GM21825 (cell line): ENCODE measurements around the gene COL5A1.
"Not testable (repeated sequence)": the region's sequence is repeated elsewhere in the genome, so short reads cannot be mapped to it uniquely, and the experiment has no call there.

Experiments used
- ATAC-seq: cut with Tn5 transposase; IDR thresholded peaks from one replicate; pipeline ENCODE4 v1.9.1; 2021; ENCODE audit warnings: mild to moderate bottlenecking, moderate library complexity; ENCODE audit not compliant: unreplicated experiment

Gene COL5A1

DNA sequence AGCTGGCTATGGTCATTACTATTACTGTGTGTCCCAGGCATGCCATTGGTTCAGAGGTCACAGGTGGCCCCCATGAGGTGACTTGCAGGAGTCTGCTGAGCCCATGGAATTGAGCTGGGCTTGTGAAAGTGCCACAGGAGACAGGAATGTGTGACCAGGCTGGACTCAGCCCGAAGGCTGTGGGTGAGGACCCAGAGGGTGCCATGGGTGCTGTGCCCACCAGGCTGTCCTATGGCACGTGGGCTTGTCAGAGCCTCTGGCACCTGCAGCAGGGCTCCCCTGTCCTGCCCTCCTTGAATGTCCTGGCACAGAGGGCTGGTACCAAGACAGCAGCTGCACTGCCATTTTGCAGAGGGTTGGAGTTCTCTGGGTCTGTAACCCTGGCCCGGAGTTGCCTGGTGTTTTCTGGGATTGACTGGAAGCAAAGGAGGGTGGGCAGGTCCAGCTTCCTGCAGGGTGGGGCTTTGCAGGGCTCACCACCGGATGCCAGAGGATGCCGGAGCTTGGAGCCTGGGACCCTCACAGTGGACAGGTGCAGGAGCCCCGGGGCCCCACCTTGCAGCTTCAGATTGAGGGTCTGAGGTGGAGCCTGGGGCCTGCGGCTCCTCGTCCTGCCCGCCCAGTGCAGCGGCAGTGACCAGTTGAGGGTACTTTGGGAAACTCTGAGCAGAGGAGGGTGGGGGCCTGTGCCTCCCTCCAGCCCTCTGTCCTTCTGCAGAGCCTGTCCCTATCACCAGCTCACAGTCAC lies 14.2 kb downstream of the COL5A1 start:
- ATAC-seq = no peak

DNA sequence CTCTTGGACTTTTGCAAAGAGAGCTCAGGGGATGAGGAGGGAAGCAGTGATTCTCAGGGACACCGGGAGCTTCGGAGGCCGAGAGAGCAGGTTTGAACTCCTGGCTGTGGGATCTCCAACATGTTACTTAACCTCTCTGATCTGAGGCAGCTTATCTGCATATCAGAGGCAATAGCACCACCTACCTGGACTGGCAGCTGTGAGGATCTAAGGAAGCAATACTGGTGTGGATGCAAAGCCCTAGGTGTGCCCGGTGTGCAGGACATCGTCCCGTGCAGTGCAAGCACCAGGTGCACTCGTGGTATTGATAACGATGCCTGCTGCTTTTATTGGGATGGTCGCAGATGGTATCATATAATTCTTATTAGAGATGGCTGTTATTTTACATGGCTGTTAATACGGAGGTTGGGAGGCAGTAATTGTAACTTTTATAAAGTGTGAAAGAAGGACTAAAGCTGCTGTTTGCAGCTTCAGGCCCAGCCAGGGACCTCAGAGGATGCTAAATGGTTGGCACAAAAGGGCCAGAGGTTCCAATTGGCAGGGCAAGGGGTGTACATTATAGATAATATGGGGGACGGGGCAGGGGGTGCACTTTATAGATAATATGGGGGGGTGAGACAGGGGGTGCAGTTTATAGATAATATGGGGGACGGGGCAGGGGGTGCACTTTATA lies 14.9 kb downstream of the COL5A1 start:
- no peak for ATAC-seq

DNA sequence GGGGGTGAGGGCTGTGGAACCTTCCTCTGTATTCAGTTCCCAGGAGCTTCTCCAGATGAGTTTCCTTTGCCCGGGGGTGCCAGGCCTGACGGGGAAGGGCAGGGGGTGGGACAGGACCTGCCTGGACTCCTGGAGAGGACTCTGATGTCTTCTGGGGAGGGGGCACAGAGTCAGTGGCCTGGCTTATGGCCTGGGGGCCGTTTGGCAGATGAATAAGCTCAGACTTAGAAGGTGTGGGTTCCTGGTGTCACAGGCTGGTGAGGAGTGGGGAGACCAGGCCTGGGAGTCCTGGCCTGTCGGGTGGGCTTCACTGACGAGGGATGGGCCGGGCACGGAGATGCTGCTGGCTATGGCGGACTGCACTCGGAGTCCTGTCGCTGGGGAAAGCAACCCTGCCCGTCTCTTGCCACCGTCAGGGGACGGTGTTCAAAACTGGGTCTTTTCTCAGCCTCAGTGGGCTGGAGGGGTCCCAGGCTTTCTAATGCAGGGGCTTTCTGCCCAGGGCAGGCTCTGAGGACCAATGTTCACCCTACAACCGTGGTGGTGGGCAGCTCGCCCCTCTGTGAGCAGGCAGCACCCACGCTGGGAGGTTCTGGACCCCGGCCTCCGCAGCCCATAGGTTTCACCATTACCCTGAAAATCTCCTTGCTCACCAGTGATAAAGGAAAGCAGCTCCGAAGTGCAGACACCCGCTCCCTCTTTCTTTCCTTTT lies 16.2 kb downstream of the COL5A1 start:
- ATAC-seq = no peak

DNA sequence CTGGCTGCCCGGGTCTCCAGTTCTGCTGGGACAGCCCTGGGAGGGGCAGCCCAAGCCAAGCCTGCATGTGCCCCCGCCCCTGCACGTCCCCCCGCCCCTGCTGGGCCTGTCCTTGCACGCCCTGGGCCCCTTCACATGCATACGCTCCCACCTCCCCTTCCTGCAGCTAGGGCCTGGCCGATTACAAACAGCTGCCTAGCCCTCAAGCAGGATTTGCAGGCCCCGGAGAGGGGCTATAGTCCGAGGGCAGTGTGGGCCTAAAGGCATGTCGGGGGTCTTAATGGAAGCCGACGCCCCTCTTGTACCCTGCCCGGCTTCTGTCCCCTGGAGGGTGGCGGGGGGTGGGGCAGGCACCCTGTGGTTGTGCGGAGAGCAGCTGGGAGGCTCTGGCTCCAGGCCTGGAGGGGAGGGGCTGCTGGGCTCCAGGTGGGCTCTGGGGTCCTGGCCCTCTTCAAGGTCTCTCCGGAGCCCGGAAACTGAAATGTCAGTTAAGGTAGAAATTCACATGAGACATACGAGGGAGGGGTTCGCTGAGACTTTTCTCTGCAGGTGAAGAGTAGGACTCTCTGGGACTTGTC lies 16.9 kb downstream of the COL5A1 start:
- no peak for ATAC-seq

DNA sequence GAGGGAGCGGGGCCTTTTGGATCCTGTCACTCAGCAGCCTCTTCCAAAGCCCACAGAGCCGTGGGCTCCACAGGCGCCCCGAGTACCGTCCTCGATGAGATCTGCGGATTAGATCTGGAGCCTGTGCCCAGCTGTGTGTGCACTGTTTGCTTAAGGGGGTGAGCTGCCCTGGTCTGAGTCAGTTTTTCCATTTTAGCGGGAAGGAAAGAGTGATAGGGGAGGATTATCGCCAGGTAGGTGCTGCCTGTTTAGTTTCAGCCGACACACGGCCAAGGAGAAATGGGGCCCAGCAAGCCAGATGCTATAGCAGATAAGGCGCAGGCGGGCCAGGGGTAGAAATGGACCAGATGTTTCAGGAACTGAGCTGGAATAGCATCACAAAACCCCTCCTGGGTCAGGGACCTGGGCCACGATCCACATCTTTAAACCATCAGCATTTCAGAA lies 18.1 kb downstream of the COL5A1 start:
- ATAC-seq = no peak

DNA sequence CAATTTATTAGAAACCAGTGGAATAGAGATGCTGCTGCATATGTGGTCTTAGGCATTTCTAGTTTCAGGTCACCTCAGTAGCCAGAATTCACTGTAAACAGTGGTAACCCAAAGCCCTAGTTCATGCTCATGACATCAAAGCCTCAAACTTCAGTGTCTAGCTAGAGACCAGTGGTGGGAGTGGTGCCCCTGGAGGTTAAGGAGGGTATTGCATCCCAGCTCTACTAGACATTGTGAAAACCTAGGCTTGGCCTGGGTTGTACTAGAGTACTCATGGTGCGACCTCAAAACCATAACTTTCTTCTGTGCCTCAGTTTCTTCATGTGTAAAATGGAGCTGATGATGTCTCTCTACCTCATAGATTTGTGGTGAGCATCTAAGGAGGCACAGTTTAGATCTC lies 18.8 kb downstream of the COL5A1 start:
- no peak for ATAC-seq

DNA sequence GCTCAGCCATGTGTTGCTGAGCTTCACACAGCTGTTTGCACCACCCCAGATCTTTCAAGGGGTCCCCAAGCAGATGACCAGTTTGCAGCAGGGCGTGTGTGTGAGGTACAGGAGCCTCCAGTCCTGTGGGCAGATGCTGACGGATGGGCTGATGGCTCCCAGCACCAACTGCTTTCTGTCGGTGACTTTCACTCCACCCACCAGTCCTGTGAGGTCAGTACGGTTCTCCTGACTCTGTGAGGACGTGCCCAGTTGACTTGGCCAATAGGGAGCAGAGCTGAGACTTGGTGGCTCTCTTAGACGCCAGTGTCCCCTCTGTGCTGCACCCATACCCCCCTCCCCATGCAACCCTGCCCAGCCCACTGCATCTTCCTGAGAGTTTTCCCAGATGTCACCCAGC lies 19.7 kb downstream of the COL5A1 start:
- ATAC-seq = no peak

DNA sequence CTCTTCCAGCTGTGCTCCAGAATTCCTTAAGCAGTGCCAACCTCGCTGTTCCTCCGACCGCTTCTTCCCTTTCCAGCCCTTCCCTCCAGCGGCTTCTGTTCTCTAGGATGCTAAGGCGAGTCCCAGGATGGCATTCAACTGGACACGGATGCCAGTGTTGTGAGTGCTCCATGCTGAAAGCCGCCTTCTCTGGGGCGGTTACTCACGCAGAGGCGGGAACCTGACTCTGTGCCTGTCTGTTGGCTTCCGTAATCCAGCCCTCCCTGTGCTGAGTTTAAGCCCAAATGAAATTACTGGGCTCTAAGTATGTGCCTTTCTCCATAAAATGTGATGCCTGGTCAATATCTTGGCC lies 20.2 kb downstream of the COL5A1 start:
- ATAC-seq = no peak

DNA sequence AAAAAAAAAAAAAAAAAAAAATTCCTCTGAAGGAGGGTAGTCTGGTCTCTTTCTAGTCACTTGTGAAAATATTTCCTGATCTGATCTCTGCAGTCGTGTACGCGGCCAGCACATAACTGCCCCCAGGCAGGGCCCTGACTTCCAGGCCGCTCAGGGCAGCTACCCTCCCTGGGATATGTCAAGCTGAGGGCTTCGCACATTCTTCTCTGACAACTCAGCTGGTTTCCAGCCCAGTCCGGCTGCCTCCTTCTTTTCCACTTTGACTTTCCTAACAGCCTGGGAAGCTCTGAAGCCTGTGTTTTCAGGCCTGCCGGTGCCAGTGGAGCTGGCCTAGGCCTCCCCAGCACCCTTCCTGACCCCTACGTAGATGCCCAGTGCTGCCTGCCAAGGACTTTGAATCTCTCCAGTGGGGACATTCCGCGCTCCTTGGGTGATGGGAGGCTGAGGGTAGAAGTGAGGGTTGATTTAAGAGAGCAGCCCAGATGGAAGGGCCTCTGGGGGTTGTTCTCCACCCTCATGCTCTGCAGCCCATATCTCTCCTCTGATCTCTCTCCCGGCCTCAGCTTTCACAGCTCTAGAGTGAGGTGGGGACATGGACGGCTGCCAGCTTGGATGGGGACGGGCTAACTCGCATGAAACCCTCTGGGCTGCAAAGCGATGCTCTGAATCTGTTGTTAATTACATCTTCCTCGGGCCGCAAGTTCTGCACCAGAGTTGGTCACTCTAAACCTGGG lies 20.7 kb downstream of the COL5A1 start:
- ATAC-seq = no peak

DNA sequence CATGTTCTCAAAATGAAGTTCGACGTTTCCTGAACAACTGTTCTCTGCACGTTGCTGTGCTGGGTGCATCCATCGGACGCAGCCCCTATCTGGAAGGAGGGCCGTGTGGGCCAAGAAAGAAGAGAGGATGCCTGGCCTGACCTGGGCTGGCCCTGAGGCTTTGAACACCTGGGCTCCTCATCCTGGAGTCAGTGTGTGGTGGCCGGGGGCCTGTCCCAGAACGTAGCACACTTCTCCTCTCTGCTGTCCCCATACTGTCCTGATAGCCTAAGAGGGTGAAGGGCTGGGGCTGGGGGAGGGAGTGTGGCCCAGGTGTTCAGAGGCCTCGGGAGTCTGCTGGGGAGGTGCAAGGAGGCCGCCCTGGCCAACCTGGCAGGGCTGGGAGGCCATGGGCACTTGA lies 21.5 kb downstream of the COL5A1 start:
- ATAC-seq = no peak

DNA sequence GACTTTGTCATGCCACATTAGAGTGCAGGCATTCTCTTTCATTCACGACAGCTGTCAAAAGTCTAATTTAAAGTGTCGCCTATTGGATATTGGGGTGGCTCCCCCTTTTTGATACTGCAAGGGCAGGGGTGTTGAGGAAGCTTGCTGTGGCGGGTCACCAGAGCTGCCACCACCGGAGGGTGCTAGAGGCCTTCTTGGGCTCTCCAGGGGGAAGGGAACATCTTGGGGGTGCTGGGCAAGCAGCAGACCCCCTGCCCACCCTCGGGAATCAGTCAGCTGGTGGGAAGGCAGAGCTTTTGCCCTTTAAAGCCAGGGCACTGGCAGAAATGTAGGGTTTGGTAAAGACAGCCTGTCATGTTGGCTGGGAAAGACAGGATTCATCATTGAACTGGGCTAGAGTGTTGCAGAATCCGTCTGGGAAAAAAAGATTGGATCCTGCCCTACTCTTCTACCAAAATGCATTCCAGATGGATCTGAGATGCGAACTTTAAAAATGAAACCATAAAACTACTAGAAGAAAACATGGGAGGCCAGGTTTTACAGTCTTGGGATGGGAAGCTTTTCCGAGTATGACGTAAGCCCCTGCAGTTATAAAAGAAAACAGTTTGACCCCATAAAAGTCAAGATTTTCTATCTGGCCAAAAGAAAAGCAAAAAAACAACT lies 22.3 kb downstream of the COL5A1 start:
- ATAC-seq = no peak

DNA sequence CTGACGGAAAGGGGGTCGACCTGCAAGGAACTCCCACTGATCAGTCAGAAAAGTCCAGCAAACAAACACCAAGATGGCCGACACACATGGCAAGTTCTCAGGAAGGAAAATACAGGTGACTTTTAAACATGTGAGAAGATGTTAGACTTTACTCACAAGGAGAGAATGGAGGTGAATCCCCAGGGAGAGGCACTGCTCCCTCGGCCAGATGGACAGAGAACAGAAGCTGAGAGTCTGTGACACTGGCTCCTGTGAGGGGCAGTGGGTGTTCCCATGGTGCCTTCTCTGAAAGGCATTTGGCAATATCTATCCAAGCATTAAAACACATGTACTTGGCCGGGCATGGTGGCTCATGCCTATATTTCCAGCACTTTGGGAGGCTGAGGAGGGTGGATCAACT lies 22.8 kb downstream of the COL5A1 start:
- ATAC-seq = no peak

DNA sequence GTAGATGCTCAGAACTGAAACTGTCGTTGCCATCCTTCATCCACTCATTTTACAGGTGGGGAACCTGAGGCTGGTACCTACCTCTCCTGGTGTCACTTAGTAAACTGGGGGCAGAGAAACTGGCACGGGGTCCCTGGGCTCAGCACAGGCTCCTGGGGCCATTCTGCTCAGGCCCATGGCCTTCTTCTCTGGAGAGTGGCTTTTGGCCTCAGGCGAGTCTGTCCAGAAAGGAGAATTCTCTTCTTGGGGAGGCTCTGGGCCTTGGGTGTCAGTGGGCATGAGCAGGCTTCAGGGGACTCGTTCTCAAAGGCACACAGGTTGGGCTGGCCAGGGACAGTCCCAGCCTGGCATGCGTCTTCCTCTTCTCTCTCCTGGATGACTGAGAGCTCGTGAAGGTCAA lies 24.6 kb downstream of the COL5A1 start:
- no peak for ATAC-seq

DNA sequence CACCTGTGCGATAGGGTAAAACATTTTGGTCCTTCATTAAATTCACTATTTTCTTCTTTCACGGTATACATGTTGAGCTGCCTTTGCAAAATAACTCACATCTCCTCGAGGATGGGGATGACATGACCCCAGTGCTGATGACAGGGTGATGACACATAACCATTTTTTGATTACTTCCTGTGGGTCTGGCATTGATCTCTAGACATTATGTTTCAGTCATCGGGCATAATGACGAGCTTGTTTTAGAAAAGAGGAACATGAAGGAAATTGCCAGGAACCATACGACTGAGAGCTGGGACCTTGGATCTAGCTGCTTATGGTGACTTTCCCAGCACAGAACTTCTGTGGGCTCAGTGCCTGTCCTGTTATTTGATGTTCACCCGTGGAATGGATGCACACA lies 25.2 kb downstream of the COL5A1 start:
- no peak for ATAC-seq

DNA sequence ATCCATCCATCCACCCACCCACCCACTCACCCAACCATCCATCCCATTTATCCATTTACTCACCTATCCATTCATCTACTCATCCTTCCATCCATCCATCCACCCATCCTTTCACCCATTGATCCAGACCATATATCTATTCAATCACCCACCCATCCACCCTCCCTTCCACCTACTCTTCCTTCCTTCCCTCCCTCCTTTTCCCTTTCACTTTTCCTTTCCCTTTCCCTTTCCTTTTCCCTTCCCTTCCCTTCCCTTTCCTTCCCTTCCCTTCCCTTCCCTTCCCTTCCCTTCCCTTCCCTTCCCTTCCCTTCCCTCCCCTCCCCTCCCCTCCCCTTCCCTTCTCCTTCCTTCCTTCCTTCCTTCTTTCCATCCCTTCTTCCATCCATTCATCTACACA lies 27.4 kb downstream of the COL5A1 start:
- ATAC-seq = not testable (repeated sequence)

DNA sequence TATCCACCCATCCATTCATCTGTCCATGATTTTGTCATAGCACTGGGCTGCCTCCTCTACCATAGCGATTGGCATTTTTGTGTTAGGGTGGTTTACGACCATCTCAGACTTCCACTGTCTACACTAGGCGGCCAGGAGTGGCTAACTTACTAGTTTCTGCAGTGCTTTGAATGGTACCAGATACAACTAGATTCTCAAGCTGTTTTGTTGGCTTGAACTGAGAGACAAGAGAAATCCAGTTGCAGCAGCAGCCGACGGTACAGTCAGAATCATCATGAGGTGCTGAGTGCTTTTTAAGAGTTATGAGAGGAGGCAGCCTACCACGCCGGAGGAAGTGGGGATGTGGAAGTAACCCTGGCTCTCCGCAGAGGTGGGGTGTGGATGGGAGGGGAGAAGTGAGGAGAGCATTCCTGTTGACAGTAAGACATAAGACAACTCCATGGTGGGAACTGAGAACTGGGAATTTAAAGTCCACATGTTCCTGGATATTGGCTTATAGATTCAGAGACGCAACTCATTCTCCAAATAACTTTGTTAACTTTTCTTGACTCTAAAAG lies 27.9 kb downstream of the COL5A1 start:
- ATAC-seq = no peak

DNA sequence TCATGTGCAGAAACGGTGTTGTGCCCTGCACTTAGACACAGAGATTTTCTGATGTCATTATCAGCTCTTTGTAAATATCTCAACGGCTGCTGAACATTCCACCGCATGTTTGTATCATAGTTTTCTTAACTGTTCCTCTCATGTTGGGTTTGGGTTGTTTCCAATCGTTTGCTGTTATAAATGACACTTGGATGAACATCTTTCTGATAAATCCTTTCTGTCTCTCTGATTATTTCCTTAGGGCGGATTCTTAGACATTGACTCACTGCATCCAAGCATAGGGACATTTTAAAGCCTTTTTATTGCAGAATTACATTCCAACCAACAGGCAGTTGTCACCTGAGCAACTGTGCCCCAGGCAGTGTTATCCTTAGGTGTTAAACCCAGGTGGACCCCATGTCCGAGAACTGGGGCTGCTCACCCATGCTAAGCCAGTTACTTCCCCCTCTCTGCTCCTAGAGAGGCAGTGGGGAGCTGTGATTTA lies 28.5 kb downstream of the COL5A1 start:
- no peak for ATAC-seq

DNA sequence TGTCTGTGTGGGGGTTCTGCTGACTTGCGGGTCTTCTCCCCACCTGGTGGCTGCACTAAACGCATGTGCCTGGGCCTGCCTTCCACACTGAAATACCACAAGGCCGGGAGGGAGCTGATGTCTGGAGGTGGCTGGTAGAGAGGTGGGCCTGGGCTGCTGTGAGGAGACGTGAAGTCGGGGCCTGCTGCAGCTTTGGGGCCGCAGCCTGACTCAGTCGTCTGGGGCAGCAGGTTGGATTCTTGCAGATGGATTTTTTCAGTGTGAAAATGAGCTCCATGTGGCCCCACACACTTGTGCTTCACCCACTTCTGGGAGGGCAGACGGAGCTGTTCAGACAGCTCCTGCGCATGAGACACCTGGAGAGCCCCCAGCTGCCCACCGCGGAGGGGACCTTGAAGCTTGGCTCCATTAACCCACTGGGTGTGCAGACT lies 29.3 kb downstream of the COL5A1 start:
- no peak for ATAC-seq

DNA sequence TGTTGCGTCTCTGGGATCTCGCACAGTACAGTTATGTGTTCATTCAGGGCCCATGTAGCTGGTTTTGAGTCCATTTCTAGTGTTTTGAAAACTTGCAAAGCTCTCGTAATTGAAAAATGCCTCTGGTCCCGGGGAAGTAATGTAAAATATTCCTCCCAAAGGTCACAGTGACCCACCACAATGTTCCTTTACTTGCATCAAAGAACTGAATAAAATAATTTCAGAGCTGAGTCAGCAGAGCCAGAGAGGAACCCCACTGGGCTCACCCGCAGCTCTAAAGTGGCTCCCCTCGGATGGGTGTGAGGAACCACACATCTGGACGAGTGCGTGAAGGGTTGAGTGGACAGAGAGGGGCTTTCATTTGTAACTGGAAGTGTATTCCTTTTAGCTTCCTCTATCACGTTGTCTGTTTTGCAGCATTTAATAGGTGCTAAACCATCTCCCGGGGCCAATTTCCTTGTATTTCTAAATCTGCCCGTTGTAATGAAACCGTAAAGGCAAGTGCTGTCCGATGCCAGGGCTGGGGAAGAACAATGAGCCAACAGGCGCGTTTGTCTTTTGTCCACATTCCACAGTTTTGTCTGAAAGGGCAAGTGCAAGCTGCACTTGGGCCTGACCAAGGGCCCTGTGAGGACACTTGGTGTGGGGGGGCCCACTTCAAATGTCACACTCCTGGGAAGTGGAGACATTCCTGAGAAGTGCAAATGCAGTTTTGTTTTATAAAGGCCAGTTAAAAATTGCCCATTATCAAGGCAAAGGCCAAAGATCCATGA lies 29.9 kb downstream of the COL5A1 start:
- no peak for ATAC-seq
